HG03280 (cell line): ENCODE data around the gene PLA2G6.
A peak's percentile ranks its signal among the peaks of the same experiment; 100 is the strongest.

Experiments
- ATAC-seq: cut with Tn5 transposase; IDR thresholded peaks from one replicate; pipeline ENCODE4 v1.9.1; 2021; ENCODE audit warnings: mild to moderate bottlenecking, moderate library complexity; ENCODE audit not compliant: unreplicated experiment

The PLA2G6 gene, protein sequence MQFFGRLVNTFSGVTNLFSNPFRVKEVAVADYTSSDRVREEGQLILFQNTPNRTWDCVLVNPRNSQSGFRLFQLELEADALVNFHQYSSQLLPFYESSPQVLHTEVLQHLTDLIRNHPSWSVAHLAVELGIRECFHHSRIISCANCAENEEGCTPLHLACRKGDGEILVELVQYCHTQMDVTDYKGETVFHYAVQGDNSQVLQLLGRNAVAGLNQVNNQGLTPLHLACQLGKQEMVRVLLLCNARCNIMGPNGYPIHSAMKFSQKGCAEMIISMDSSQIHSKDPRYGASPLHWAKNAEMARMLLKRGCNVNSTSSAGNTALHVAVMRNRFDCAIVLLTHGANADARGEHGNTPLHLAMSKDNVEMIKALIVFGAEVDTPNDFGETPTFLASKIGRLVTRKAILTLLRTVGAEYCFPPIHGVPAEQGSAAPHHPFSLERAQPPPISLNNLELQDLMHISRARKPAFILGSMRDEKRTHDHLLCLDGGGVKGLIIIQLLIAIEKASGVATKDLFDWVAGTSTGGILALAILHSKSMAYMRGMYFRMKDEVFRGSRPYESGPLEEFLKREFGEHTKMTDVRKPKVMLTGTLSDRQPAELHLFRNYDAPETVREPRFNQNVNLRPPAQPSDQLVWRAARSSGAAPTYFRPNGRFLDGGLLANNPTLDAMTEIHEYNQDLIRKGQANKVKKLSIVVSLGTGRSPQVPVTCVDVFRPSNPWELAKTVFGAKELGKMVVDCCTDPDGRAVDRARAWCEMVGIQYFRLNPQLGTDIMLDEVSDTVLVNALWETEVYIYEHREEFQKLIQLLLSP

GRCh38 chr22:38181453-38182200 is at the start of gene PLA2G6:
PLA2G6 (minus strand) TSS chr22:38181830; CDS start chr22:38169426, 12,404 bp downstream.
- peak; percentile 86 for ATAC-seq

DNA sequence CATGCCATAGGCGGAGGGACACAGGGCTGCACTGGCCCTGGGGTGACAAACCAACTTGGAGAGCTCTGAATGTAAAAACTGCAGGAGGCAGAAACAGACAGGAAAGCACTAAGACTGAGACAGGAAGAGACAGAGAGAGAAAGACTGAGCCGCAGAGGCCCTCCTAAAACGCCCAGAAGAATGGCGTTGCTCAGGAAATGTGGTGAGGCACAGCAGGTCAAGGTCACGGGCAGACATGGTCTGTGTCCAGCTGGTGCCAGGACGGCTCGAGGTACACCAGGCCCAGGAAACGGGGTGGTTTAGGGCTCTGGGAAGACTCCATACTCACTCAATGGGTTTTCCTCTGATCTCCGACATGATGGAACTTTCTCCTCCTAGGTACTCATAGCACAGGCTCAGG is 49.3 kb upstream of the PLA2G6 start:
- ATAC-seq, result no peak

DNA sequence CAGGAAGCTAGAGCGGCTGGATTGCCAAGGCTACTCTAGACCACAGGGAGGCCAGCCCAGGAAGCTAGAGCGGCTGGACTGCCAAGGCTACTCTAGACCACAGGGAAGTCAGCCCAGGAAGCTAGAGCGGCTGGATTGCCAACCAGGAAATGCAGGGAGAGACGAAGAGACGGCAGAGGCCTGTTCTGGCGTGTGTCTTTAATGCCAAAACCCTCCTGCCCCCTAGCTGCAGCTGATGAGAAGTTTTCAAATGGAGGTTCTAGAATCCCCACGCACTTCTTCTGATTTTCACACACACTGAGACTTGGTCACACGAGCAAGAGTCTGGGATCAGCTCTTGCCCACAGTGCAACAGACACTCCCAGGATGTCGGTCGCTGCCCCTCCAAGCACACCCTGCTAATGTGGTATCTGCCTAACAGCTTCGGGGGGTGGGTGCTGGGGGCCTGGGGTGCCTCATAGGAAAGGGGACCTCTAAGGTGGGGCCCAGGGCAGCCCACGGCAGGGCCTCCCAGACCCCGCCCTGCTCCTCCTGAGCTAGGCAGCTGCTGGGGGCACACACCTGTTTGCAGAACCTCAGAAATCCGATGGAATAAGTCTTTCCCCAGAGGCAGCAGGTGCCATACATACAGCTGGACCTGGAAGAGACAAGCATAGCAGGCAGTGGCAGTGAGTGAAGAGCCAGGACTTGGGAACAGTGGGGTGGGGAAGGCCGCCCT is 48.6 kb upstream of the PLA2G6 start:
- ATAC-seq, result no peak

DNA sequence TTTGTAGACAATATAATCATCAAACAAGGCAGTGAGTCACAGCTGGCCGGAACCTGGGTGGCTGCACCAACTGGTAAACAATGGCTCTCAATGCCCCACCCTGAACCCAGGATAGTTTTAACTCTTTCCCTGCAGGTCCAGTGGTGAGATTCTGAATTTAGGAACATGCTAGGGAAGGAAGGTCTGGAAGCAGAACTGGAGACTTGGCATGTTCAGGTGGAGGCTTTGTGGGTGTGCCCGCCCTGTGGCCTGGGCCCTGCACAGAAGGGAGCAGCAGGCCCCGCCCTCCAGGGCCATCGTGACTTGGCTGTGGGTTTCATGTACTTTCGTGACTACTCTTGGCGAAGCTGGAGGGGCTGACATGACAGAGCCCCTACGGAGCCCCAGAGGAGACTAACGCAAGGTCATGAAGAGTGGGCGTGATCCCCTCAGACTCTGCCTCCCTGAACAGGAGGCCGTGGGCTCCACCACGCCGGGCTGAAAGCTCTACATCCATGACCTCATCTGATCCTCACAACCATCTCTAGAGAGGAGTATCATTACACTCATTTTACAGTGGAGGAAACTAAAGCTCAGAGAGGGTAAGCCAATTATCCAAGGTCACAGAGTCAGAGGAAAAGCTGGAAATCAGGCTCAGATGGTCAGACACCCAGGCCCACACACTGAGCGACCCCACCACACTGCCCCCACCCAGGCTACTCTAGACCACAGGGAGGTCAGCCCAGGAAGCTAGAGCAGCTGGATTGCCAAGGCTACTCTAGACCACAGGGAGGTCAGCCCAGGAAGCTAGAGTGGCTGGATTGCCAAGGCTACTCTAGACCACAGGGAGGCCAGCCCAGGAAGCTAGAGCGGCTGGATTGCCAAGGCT is 47.5 kb upstream of the PLA2G6 start:
- ATAC-seq, result no peak

DNA sequence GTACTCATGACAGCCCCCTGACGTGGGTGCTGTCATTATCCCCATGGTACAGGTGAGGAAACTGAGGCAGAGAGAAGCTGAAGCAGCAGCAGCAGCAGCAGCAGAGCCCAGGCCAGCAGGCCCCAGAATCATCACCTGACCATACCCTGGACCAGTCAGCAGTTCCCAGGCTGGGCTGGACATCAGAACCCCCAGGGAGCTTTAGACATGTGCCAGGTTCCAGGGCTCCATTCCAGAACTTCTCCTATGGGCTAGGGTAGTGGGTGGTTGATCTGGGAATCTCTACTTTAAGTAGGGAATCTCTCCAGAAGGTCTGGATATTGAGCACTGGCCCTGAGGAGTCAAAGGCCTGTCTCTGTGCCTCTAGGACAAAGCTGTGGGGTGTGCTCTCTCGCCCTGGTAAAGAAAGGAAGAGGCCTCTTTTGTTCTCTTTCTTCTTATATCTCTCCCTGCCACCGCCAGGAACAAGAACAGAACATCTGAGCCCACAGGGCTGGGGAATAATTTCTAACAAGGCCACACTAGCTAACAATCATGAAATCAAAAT is 46.8 kb upstream of the PLA2G6 start:
- ATAC-seq, result no peak

- no peak for ATAC-seq
These were observed 45.4 kb upstream of the PLA2G6 start for GRCh38 chr22:38226853-38227649.

GRCh38 chr22:38223289-38223960 is 41.8 kb upstream of the PLA2G6 start:
- no peak for ATAC-seq

DNA sequence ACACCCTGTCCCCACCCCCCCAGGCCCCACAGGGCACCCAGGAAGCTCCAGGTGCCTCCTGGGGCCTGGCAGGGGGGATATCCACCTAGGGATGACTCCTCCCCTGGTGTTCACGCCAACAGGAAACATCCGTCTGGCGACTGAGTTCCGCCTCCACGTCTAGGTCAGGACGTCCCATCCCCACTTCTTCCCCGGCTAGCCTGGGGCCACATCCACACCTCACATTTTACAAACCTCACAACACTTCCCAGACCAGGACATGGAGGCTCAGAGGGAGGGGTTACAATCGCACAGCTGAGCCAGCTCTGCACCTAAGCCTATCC is 41.1 kb upstream of the PLA2G6 start:
- no peak for ATAC-seq

GRCh38 chr22:38221908-38222796 is 40.5 kb upstream of the PLA2G6 start:
- no peak for ATAC-seq

DNA sequence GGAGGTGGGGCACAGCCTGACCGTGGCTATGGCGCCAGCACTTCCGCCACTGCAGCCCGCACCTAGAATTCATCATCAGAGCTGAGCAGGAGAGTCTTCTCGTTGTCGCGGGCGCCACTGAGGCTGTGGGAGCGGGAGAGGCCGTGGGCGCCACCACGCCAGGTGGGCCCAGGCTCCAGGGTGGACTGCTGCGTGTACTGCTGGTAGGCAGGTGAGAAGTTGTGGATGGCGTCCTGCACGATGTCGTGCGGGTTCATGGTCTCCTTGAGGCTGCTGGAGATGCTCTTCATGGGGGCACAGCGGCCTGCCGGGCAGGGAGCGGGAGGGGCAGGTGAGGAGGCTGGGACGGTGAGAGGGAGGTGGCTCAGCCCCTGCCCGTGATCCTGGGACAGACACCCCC is 39.8 kb upstream of the PLA2G6 start:
- no peak for ATAC-seq

DNA sequence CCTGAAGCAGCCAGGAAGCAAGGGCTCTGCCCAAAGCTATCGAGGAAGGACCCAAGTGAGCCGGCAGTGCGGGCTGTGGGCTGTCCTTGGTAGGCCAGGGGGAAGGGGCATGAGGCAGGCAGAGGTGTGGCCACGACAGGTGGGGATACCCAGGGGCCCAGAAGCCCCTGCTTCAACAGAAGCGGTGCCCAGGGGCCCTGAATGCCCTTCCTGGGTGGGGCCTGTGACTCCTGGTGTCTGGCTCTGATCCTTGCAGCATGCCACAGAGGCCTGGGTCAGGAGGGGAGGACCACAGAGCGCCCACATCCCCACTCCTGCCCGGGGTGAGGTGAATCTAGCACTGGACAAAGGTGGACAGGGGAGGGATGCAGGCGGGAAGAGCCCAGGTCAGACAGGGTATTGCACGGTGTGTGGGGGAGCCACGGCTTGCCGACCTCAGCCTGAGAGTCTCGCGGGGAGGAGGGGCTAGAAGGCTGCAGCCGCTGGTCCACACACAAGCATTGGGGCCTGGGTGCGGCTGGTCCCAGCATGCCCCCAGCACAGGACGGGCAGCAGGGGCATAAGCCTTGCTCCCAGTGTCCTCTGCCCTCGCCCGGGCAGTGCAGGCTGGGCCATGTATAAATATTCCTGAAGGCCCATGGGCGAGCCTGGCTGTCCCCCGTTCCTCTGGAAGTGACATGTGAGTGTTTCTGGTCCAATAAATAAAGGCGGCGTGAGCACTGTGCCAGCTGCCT is 39.2 kb upstream of the PLA2G6 start:
- ATAC-seq, result no peak

GRCh38 chr22:38220163-38220562 is 38.5 kb upstream of the PLA2G6 start:
- no peak for ATAC-seq

- no peak for ATAC-seq
These were observed 38.0 kb upstream of the PLA2G6 start for GRCh38 chr22:38219632-38220031.

DNA sequence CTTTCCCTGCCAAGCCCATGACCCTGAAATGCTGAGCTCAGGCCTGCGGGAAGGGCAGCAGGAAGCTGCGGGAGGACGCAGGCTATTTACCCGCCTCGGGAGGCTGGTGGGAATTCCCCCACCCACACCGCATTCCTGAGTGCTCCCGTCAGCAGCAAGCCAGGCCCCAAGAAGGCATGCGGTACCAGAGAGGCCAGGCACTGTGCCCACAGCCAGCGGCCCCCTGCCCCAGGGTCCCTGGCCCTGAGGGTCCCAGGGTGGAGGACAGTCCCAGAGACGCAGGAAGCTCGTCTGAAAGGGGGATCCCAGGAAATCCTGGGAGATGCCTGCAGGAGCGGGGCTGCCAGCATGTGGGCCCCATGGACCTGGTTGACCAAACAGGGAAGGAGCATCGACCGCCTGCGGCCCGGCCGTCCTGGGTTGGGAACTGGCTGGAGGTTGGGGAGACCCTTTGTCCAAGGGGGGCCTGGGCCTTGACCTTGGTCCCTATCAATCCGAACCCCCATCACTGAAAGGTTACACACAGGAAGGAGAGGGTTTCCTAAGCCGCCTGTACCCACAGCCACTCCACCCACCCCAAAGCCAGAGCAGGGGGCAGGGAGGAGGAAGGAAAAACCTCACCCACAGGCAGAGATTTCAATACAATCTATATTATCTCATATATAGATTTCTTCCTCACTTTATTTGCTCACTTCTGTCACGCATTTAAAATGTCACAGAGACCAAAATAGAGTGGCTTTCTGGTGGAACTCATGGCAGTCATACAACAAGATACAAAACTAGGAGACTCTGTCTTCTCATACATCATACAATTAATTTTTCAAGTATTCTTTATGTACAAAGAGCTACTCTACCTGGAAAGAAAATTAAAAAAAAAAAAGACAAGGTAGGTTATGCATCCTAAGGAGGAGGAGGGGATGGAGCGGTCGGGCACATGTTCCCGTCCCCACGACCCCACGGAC is 37.3 kb upstream of the PLA2G6 start:
- ATAC-seq, result no peak
